K562 (cell line): ENCODE measurements around the gene SOWAHA. TPM values are rescaled to one million over a fixed set of nuclear protein-coding genes. Genes with fewer than 3 reads are reported as not detected.

Experiments used
- AFF4 ChIP-seq: sonication (generic); formaldehyde crosslinking; IDR thresholded peaks from 2 replicates; pipeline ENCODE4 v1.8.0; 2023; ENCODE audit warnings: mild to moderate bottlenecking, missing genetic modification reagents
- CBX5 ChIP-seq: IDR thresholded peaks from 2 replicates; pipeline ENCODE4 v1.6.1; 2014; ENCODE audit warnings: low read depth, borderline replicate concordance
- DLX4 ChIP-seq: fragments of 250-450 bp; sonication (Bioruptor Pico); IDR thresholded peaks from 2 replicates; pipeline ENCODE4 v1.6.1; 2021; ENCODE audit warnings: mild to moderate bottlenecking
- FOXK1 ChIP-seq: sonication (generic); formaldehyde crosslinking; IDR thresholded peaks from 2 replicates; pipeline ENCODE4 v1.8.0; 2022; ENCODE audit warnings: missing genetic modification reagents, mild to moderate bottlenecking, borderline replicate concordance
- HSF4 ChIP-seq: fragments of 250-450 bp; sonication (Bioruptor Pico); IDR thresholded peaks from 2 replicates; pipeline ENCODE4 v2.1.2; 2022; ENCODE audit warnings: mild to moderate bottlenecking, moderate library complexity, borderline replicate concordance
- KAT8 ChIP-seq: fragments of 450-650 bp; IDR thresholded peaks from 2 replicates; pipeline ENCODE4 v1.6.1; 2016; ENCODE audit warnings: low read depth, mild to moderate bottlenecking
- MYC ChIP-seq, 2 experiments: fragments of 250-450 bp in 1 of 2; sonication (Bioruptor Pico) in 1 of 2; IDR thresholded peaks; 2 replicates each; pipeline versions ENCODE4 v1.5.1 to v1.6.1; 2012 to 2021; ENCODE audit warnings: low read depth in 2 of 2, borderline replicate concordance in 1 of 2, improper control_type of control experiment in 1 of 2, low read length in 1 of 2, mild to moderate bottlenecking in 1 of 2, moderate library complexity in 1 of 2
- NCOR1 ChIP-seq: fragments of 450-650 bp; IDR thresholded peaks from 2 replicates; pipeline ENCODE4 v1.6.1; 2016; ENCODE audit warnings: mild to moderate bottlenecking, moderate library complexity
- NR1H2 ChIP-seq: sonication (generic); formaldehyde crosslinking; IDR thresholded peaks from 2 replicates; pipeline ENCODE4 v1.4.0; 2020; ENCODE audit warnings: mild to moderate bottlenecking, missing genetic modification reagents
- NR4A1 ChIP-seq, 2 experiments: fragments of 250-450 bp in 1 of 2; fragments of 450-650 bp in 1 of 2; sonication (Bioruptor Pico) in 1 of 2; IDR thresholded peaks; 2 replicates each; pipeline versions ENCODE4 v1.4.0 to v1.6.1; 2016 to 2020; ENCODE audit warnings: mild to moderate bottlenecking in 2 of 2, missing compliant biosample characterization in 1 of 2, missing genetic modification characterization in 1 of 2, moderate library complexity in 1 of 2
- POLR2H ChIP-seq: IDR thresholded peaks from 2 replicates; pipeline ENCODE4 v1.6.1; 2016; ENCODE audit warnings: missing genetic modification characterization, low read depth, mild to moderate bottlenecking, control low read depth, missing compliant biosample characterization, moderate library complexity
- POLR3G ChIP-seq: IDR thresholded peaks from 2 replicates; pipeline ENCODE4 v1.6.1; 2011; ENCODE audit not compliant: insufficient read length, insufficient replicate concordance; ENCODE audit errors: extremely low read depth
- RBFOX2 ChIP-seq: fragments of 200-400 bp; formaldehyde crosslinking; IDR thresholded peaks from 2 replicates; pipeline ENCODE4 v1.6.1; 2017; ENCODE audit warnings: low read depth, mild to moderate bottlenecking, low read length, moderate library complexity
- ZBTB12 ChIP-seq: fragments of 250-450 bp; sonication (Bioruptor Pico); IDR thresholded peaks from 2 replicates; pipeline ENCODE4 v1.4.0; 2020
- ZNF184 ChIP-seq: sonication (generic); formaldehyde crosslinking; IDR thresholded peaks from 2 replicates; pipeline ENCODE4 v1.5.0; 2020; ENCODE audit warnings: missing genetic modification reagents
- ZNF274 ChIP-seq: IDR thresholded peaks from 2 replicates; pipeline ENCODE4 v1.6.1; 2011; ENCODE audit warnings: low read depth, mild to moderate bottlenecking, low read length, moderate library complexity, borderline replicate concordance
- ZNF41 ChIP-seq: fragments of 250-450 bp; sonication (Bioruptor Pico); conservative IDR thresholded peaks from 2 replicates; pipeline ENCODE4 v1.4.0; 2020; ENCODE audit warnings: mild to moderate bottlenecking
- polyA plus RNA-seq, 8 experiments: library from polyadenylated mRNA; depleted of rRNA in 4 of 8; stranded (reverse) in 5 of 8; unstranded in 3 of 8; fragments of >200 nt; fragmentation: Nextera tagmentation in 2 of 8; fragmentation: Illumina TruSeq in 1 of 8; extraction: Ambion mirVana in 2 of 8; extraction: Trizol in 1 of 8; gene quantifications; 2 replicates each; pipeline versions ENCODE4 v1.2.1 to v1.2.3, GENCODE V29; 2011 to 2014; ENCODE audit warnings: inconsistent platforms in 1 of 8, missing spikeins in 1 of 8
- total RNA-seq, 7 experiments: library from RNA; depleted of rRNA in 6 of 7; stranded (reverse); fragments of >200 nt in 6 of 7; fragmentation: Illumina TruSeq in 2 of 7; extraction: Trizol in 2 of 7; gene quantifications; 2 replicates each; pipeline versions ENCODE4 v1.2.1 to v1.2.3, GENCODE V29; 2011 to 2021; ENCODE audit warnings: low replicate concordance in 1 of 7
- TF ChIP-seq, protein P1 (sequence below), 3 experiments: fragments of 200-800 bp in 1 of 3; fragments of 250-450 bp in 1 of 3; fragments of 450-650 bp in 1 of 3; sonication (Bioruptor Pico) in 1 of 3; sonication (Bioruptor generic) in 1 of 3; formaldehyde crosslinking in 1 of 3; IDR thresholded peaks; 2 replicates each; pipeline versions ENCODE4 v1.6.1 to v1.8.0; 2016 to 2022; ENCODE audit warnings: mild to moderate bottlenecking in 2 of 3, missing genetic modification characterization in 2 of 3, missing compliant biosample characterization in 1 of 3, moderate library complexity in 1 of 3

Gene SOWAHA
- total and polyA plus RNA-seq, 9 of the 15 experiments (the other 6 are each of a cell fraction or from before 2014, with no cell fraction given) = not detected

DNA sequence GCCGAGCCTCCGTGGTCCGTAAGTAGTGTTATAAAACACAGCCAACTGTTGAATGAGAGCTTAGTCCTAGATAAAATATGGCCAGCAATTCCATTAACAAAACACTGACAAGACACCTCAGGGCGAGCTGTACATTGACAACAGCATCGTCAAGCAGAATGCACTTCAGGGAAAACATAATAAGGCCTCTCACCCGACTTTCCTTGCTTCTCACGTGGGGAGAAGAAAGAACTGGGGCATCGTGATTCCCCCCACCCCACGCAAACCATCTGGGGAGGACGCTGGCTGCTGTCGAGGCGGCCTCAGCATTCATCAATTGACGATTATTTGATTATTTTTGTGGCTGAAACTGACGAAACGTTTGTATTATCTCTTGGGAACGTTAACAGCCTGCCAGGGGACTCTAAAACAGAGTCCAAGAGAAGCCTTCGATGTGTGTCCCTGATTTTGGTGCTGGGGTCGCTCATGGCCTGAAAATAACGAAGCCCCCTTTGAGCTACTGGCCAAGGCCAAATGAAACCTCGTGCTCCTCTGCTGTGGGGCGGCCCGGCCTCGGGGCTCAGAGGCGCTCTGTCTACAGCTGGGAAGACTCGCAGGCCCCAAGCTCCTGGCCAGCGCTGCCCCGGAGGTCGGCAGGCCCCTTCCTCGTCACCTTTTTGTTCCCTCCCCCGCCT is 52.7 kb downstream of the SOWAHA start (continued):
- TF ChIP-seq AFF4 (CRISPR knock-in tag) (no peak), POLR2H (tag) (no peak), ZNF184 (CRISPR knock-in tag) (no peak), RBFOX2 (no peak), NR1H2 (CRISPR knock-in tag) (no peak), KAT8 (no peak), DLX4 (CRISPR knock-in tag) (no peak), NR4A1 (CRISPR knock-in tag; IDR thresholded peaks at IDR 0.05) (peak; percentile 89; the same call in 1 of the 2 replicates), NR4A1 (tag; IDR thresholded peaks at IDR 0.05) (peak; percentile 80), HSF4 (CRISPR knock-in tag) (no peak), ZNF41 (CRISPR knock-in tag) (no peak), POLR3G (no peak), ZNF274 (no peak), CBX5 (no peak), MYC (IDR thresholded peaks at IDR 0.05; ENCODE audit: low read depth, low read length) (no peak; the same call in 1 of the 2 replicates), MYC (CRISPR knock-in tag; IDR thresholded peaks at IDR 0.05; ENCODE audit: borderline replicate concordance, low read depth) (no peak), FOXK1 (no peak), ZBTB12 (CRISPR knock-in tag) (no peak), NCOR1 (no peak)
- TF ChIP-seq, protein P1, sequence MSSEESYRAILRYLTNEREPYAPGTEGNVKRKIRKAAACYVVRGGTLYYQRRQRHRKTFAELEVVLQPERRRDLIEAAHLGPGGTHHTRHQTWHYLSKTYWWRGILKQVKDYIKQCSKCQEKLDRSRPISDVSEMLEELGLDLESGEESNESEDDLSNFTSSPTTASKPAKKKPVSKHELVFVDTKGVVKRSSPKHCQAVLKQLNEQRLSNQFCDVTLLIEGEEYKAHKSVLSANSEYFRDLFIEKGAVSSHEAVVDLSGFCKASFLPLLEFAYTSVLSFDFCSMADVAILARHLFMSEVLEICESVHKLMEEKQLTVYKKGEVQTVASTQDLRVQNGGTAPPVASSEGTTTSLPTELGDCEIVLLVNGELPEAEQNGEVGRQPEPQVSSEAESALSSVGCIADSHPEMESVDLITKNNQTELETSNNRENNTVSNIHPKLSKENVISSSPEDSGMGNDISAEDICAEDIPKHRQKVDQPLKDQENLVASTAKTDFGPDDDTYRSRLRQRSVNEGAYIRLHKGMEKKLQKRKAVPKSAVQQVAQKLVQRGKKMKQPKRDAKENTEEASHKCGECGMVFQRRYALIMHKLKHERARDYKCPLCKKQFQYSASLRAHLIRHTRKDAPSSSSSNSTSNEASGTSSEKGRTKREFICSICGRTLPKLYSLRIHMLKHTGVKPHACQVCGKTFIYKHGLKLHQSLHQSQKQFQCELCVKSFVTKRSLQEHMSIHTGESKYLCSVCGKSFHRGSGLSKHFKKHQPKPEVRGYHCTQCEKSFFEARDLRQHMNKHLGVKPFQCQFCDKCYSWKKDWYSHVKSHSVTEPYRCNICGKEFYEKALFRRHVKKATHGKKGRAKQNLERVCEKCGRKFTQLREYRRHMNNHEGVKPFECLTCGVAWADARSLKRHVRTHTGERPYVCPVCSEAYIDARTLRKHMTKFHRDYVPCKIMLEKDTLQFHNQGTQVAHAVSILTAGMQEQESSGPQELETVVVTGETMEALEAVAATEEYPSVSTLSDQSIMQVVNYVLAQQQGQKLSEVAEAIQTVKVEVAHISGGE (CRISPR knock-in tag; IDR thresholded peaks at IDR 0.05) = peak in 1 of 3 experiments; percentile 58; a peak in 1 of 6 replicates
